ENCODE data around the gene GLO1. TPM values are rescaled to one million over a fixed set of nuclear protein-coding genes. Genes with fewer than 3 reads are reported as not detected.
A peak's percentile ranks its signal among the peaks of the same experiment; 100 is the strongest.

Gene GLO1
- total RNA-seq, 8 experiments from 2014 or later, result 64.4 to 157 (median 100) TPM

- in situ Hi-C loops (cut with MboI; ENCODE audit: low pct_unique_long_range_greater_than_20kb in 2 of 9, low sequenced_read_pairs in 9 of 9, unreplicated experiment in 9 of 9), result no loop called here
- WGBS, 10 experiments, result 0 to 100% (median 84%) methylated on average over 1 of the region's 1 CpG
- ATAC-seq (replicated peaks in 6 of 8), result no peak
- Histone ChIP-seq H3K27ac (no peak overlapping the region), H3K4me3 (no peak overlapping the region), H3K4me1 (replicated peaks in 1 of 2) (peaks cover 6 to 8% of the 10 kb centered on the region in 2 donors)
These were observed 58.0 kb downstream of the GLO1 start for GRCh38 chr6:38644951-38645350.

- H3K4me1 ChIP-seq (replicated peaks in 1 of 2), result peaks cover 10 to 12% of the 10 kb centered on the region in 2 donors
- peak overlapping the region; percentile 63 to 92 (median 82) for H3K4me3 ChIP-seq
- H3K27ac ChIP-seq, result peak overlapping the region; percentile 97 to 98
- WGBS, 10 experiments, result 2 to 84% (median 26%) methylated on average over 1 to 20 of the region's 32 CpGs
- in situ Hi-C loops (cut with MboI; ENCODE audit: low pct_unique_long_range_greater_than_20kb in 2 of 9, low sequenced_read_pairs in 9 of 9, unreplicated experiment in 9 of 9), result no loop called here
- ATAC-seq (replicated peaks in 6 of 8), result peak in 3 of 8 experiments; percentile 75 to 78 (median 76)
These were observed 62.6 kb downstream of the GLO1 start for GRCh38 chr6:38640216-38640909.

DNA sequence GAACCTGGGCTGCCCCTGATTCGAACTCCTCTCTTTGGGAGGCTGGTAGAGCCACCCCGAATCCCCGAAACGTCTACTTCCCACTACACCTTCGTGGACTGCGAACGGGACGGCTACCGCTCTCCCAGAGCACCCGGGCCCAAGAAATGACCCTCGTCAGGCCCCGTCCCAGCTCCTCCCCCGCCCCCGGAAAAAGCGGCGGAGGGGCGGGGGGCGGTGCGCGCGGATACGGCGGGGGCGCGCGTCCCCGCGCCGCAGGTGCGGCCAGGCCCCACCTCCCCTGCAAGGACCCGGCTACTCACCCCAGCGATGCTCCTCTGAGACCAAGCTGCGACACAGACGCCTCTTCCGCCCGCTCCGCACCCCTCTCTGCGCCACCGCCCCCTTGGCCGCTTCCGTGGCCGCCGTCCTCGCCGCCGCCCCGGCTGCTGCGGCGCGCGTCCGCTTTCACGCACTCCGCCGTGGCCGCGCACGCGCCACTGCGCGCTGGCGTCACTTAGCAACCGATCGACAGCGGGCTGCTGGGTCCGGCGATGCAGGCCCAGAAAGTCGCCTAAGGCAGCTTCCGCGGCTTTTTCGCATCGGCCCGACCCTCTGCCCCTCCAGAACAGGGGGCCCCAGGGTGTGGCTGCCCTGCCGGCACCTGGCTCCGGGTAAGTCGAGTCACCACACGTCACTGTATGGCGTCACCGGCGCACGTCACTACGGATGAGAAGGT, 63.3 kb downstream of the GLO1 start, which contains the start of gene BTBD9:
BTBD9 (minus strand) TSS at position 432 of the 718 bp plus-strand sequence.
- H3K4me1 ChIP-seq (replicated peaks in 1 of 2), result peaks cover 10 to 12% of the 10 kb centered on the region in 2 donors
- peak within 1 kb of the TSS; percentile 63 to 92 (median 82) for H3K4me3 ChIP-seq
- peak; percentile 84 to 91 (median 86) for ATAC-seq (replicated peaks in 6 of 8)
- in situ Hi-C loops (cut with MboI; ENCODE audit: low pct_unique_long_range_greater_than_20kb in 2 of 9, low sequenced_read_pairs in 9 of 9, unreplicated experiment in 9 of 9), result no loop called here
- WGBS, 10 experiments, result 0% methylated on average over 2 to 4 of the region's 82 CpGs; no CpG with 5 or more reads in 7 of the 10 experiments
- H3K27ac ChIP-seq, result peak within 1 kb of the TSS; percentile 97 to 98

GRCh38 chr6:38638941-38639497, 63.9 kb downstream of the GLO1 start:
- peak; percentile 36 to 62 (median 50) for ATAC-seq (replicated peaks in 6 of 8)
- WGBS, 10 experiments, result 0 to 30% (median 6%) methylated on average over 2 to 7 of the region's 15 CpGs; no CpG with 5 or more reads in 2 of the 10 experiments
- in situ Hi-C loops (cut with MboI; ENCODE audit: low pct_unique_long_range_greater_than_20kb in 2 of 9, low sequenced_read_pairs in 9 of 9, unreplicated experiment in 9 of 9), result no loop called here
- Histone ChIP-seq H3K4me3 (peak overlapping the region; percentile 63 to 92 (median 82)), H3K27ac (peak overlapping the region; percentile 97 to 98), H3K4me1 (replicated peaks in 1 of 2) (peaks cover 10 to 12% of the 10 kb centered on the region in 2 donors)

GRCh38 chr6:38637756-38638155, 65.2 kb downstream of the GLO1 start:
- ATAC-seq (replicated peaks in 6 of 8), result no peak
- WGBS, 10 experiments, result 48 to 100% (median 83%) methylated on average over 1 to 5 of the region's 5 CpGs
- H3K4me3 ChIP-seq, result no peak overlapping the region

DNA sequence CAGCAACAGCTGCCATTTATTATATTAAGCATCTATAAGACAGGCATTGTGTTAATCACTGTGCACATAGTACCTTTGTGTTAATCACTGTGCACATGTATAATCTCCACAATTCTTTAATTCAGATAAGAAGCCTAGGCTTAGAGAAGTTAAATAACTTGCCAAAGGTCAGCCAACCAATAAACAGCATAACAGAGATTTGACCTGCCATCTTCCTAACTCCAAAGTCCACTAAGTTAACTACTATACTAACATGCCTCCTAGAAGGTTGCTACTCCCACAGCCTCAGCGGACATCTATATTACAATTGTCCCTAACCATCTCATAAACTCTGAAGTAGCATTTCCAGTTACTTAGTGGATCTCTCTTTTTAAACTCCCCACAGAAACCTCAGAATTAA, 66.9 kb downstream of the GLO1 start:
- peaks cover 9 to 12% of the 10 kb centered on the region in 2 donors for H3K4me1 ChIP-seq (replicated peaks in 1 of 2)
- H3K27ac ChIP-seq, result no peak overlapping the region
- no peak overlapping the region for H3K4me3 ChIP-seq
- in situ Hi-C loops (cut with MboI; ENCODE audit: low pct_unique_long_range_greater_than_20kb in 2 of 9, low sequenced_read_pairs in 9 of 9, unreplicated experiment in 9 of 9), result no loop called here
- ATAC-seq (replicated peaks in 6 of 8), result no peak
- WGBS, 10 experiments, result 80 to 100% (median 91%) methylated on average over 1 of the region's 1 CpG; no CpG with 5 or more reads in 3 of the 10 experiments

More at GRCh38 chr6:38637756-38638155, 65.2 kb downstream of the GLO1 start:
- in situ Hi-C loops (cut with MboI; ENCODE audit: low pct_unique_long_range_greater_than_20kb in 2 of 9, low sequenced_read_pairs in 9 of 9, unreplicated experiment in 9 of 9), result no loop called here
- H3K27ac ChIP-seq, result no peak overlapping the region
- H3K4me1 ChIP-seq (replicated peaks in 1 of 2), result peaks cover 10 to 12% of the 10 kb centered on the region in 2 donors

DNA sequence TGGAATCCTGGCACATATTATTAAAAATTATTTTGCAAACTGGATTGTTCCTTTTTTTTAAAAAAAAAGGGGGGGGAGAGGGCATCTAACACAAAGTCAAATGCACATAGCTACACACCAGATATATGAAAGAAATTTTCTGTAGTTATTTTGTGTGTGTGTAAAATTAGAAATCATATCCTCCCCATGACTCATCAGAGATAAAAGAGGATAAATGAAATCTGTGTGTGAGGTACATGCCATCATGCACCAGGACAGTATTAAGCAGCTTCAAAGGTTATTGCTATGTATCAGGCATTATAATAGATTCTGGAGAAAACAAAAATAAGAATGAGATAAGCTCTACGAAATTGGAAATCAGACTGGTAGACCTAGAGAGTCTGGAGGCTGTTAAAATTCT, 68.4 kb downstream of the GLO1 start:
- WGBS, 10 experiments, result 20 to 91% (median 80%) methylated on average over 1 of the region's 1 CpG; no CpG with 5 or more reads in 2 of the 10 experiments
- Histone ChIP-seq H3K27ac (no peak overlapping the region), H3K4me1 (replicated peaks in 1 of 2) (peaks cover 6% of the 10 kb centered on the region in 2 donors), H3K4me3 (no peak overlapping the region)
- in situ Hi-C loops (cut with MboI; ENCODE audit: low pct_unique_long_range_greater_than_20kb in 2 of 9, low sequenced_read_pairs in 9 of 9, unreplicated experiment in 9 of 9), result no loop called here
- no peak for ATAC-seq (replicated peaks in 6 of 8)

DNA sequence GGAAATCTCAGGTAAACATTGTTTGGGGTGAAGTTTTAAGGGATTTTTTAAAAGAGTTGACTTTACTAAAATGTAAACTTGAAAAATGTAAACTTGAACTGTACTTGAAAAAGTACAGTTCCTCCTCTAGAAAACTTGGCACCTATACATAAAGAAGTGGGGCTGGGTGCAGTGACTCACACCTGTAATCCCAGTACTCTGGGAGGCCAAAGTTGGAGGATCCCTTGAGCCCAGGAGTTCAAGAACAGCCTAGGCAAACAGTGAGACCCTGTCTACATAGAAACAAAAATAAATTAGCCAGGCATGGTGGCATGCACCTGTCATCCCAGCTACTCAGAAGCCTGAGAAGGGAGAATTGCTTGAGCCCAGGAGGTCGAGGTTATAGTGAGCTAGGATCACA, 70.5 kb downstream of the GLO1 start:
- WGBS, 10 experiments, result 20 to 64% (median 60%) methylated on average over 1 of the region's 1 CpG; no CpG with 5 or more reads in 5 of the 10 experiments
- H3K4me3 ChIP-seq, result no peak overlapping the region
- H3K4me1 ChIP-seq (replicated peaks in 1 of 2), result no peaks in the 10 kb centered on the region
- H3K27ac ChIP-seq, result no peak overlapping the region
- in situ Hi-C loops (cut with MboI; ENCODE audit: low pct_unique_long_range_greater_than_20kb in 2 of 9, low sequenced_read_pairs in 9 of 9, unreplicated experiment in 9 of 9), result no loop called here
- ATAC-seq (replicated peaks in 6 of 8), result no peak

GRCh38 chr6:38631186-38631783, 71.7 kb downstream of the GLO1 start:
- no peak overlapping the region for H3K4me3 ChIP-seq
- H3K4me1 ChIP-seq (replicated peaks in 1 of 2), result no peaks in the 10 kb centered on the region
- in situ Hi-C loops (cut with MboI; ENCODE audit: low pct_unique_long_range_greater_than_20kb in 2 of 9, low sequenced_read_pairs in 9 of 9, unreplicated experiment in 9 of 9), result no loop called here
- no peak overlapping the region for H3K27ac ChIP-seq
- 39 to 100% (median 81%) methylated on average over 1 to 3 of the region's 3 CpGs for WGBS, 10 experiments
- peak in 3 of 8 experiments; percentile 26 to 52 (median 50) for ATAC-seq (replicated peaks in 6 of 8)

Other genes with a start within 250 kb of the GLO1 start
- gene BTBD9, start 63.2 kb downstream of the GLO1 start, total RNA-seq, result 10 to 100 TPM in 3 of 8 experiments, 1 to 10 TPM in 5; 3.8 to 13.0 (median 9.0) TPM
- gene DNAH8, start 12.2 kb upstream of the GLO1 start, total RNA-seq, result under 1 TPM in 6 of 8 experiments, not detected in 2; 0.04 to 0.69 (median 0.06) TPM

Data from motor neuron (in vitro differentiated cells).